ENCODE data around the gene A2M.

Gene A2M

DNA sequence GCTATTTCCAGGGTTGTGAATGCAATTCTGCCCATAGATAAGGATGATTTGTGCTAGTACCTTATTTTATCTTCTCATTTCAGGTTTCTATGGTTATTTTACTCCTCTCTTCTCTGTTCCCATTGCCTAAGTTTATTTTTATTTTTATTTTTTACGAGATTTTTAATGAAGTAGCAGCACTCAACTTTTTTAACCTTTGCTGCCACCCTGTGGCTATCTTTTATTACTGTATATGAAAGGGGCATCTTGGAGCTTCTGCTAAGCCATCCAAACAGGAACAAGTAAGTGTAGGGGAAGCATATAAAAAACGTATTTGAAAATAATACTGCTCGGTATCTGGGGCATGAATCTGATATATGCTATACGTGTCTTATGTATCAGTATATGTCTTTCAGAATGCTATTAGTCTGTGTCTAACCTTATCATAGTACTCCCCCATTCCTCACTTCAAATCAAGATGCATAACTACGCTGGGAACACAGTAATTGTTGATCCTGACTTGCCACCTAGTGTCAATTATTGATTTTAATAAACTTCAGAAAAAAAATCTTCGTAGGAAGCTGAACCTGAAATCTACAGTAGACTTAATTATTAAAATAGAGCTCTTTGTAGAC lies 66.1 kb downstream of the A2M start:
- no peak overlapping the region for H3K27ac ChIP-seq
- H3K4me3 ChIP-seq = no peak overlapping the region

DNA sequence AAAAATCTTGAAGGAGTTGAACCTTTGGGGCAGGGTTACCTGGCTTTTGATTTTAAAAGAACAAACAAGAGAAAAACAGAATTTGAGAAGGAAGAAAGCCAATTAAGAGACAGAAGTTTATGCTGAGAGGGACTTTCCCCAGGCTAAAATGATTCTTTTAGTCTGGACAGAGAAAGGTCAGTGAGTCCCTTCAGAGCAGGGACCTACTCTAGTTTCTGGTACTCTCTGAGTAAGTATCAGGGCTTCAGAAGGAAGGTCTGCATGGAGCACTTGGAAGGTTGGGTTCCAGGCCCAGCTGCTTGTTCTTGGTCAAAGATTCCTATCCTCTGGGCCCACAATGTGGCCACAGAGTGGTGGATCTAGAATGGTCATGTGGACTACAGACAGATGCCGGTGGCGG lies 66.8 kb downstream of the A2M start:
- Histone ChIP-seq H3K27ac (no peak overlapping the region), H3K4me3 (no peak overlapping the region)

GRCh38 chr12:9047105-9047504 lies 68.6 kb downstream of the A2M start:
- no peak overlapping the region for H3K27ac ChIP-seq

DNA sequence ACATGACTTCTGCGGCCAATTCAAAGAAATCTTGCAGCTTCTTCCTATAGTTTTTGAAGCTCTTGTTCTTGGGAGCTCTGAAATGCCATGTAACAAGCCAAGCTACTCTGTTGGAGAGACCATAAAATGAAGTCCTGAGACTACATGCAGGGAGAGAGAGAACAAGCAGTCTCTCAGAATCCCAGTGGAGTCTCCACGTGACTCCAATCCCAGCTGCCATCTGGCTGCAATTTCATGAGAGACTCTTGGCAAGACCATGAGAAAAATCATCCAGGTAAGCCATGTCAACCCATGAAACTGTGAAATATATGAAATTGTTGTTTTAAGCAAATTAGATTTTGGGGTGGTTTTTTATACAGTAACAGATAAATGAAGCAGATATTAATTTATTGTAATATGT lies 72.0 kb downstream of the A2M start:
- Histone ChIP-seq H3K4me3 (no peak overlapping the region), H3K27ac (no peak overlapping the region)

More at GRCh38 chr12:9047105-9047504, 68.6 kb downstream of the A2M start:
- no peak overlapping the region for H3K4me3 ChIP-seq

DNA sequence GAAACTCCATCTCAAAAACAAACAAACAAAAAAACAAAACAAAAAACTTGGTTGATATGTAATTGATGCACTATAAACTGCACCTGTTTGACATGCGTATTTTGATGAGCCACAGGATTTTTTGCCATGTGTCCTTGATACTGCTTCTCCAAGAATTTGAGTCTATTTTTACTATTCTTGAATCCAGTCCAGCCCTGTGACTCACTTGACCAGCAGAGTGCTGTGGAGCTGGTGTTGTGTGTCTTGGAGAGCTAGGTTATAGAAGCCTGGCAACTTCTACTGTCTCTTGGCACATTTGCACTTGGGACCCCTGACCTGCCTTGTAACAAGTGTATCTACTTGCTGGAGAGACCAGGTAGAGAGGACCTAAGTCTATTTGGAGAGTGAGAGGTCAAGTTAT lies 74.4 kb downstream of the A2M start:
- Histone ChIP-seq H3K27ac (peak overlapping the region in 1 of 21 experiments; percentile 6), H3K4me3 (no peak overlapping the region)

- peak overlapping the region in 1 of 21 experiments; percentile 6 for H3K27ac ChIP-seq
- no peak overlapping the region for H3K4me3 ChIP-seq
These were observed 75.1 kb downstream of the A2M start for GRCh38 chr12:9040484-9041186.

GRCh38 chr12:9039397-9039977 lies 76.2 kb downstream of the A2M start:
- Histone ChIP-seq H3K4me3 (no peak overlapping the region), H3K27ac (no peak overlapping the region)

- no peak overlapping the region for H3K4me3 ChIP-seq
- H3K27ac ChIP-seq = no peak overlapping the region
These were observed 78.3 kb downstream of the A2M start for GRCh38 chr12:9037431-9037830.

DNA sequence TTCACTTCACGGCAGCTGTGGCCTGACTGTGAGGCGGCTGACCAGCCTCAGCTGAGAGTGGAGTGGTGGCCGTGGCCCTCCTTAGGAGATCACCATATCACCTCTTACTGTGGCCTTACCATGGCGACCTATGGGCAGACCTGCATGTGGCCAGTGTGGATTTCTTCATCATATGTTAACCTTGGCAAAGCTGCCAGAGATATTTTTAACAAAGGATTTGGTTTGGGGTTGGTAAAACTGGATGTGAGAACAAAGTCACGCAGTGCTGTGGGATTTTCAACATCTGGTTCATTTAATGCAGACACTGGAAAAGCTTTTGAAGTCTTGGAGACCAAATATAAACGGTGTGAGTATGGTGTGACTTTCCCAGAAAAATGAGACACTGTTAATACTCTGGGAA lies 79.5 kb downstream of the A2M start:
- H3K27ac ChIP-seq = no peak overlapping the region
- no peak overlapping the region for H3K4me3 ChIP-seq

GRCh38 chr12:9034095-9034494 lies 81.6 kb downstream of the A2M start:
- Histone ChIP-seq H3K27ac (no peak overlapping the region), H3K4me3 (no peak overlapping the region)

DNA sequence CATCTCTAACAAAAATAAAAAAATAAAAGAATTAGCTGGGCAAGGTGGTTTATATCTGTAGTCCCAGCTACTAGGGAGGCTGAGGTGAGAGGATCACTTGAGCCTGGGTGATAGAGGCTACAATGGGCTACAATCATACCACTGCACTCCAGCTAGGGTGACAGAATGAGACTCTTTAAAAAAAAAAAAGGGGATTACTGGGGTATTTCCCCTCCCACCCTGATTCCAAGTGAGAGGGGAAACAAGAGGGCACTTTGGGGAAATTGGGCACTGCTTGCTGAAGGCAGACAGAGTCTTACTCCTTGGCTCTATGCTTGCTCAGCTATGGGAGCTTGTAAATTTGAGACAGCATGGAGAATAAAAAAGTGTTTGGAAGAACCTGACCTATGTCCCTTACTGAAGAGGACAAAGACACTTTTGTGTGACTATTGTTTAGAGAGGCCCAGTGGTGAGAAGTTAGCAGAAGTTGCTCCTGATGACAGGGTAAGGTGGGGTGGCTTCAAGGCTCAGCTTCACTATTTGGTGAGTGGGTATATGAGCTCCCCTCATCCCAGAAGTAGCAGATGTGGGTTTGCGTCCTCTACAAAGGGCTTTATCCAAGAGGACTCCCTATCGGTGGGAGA lies 82.3 kb downstream of the A2M start:
- H3K27ac ChIP-seq = no peak overlapping the region
- H3K4me3 ChIP-seq = no peak overlapping the region

DNA sequence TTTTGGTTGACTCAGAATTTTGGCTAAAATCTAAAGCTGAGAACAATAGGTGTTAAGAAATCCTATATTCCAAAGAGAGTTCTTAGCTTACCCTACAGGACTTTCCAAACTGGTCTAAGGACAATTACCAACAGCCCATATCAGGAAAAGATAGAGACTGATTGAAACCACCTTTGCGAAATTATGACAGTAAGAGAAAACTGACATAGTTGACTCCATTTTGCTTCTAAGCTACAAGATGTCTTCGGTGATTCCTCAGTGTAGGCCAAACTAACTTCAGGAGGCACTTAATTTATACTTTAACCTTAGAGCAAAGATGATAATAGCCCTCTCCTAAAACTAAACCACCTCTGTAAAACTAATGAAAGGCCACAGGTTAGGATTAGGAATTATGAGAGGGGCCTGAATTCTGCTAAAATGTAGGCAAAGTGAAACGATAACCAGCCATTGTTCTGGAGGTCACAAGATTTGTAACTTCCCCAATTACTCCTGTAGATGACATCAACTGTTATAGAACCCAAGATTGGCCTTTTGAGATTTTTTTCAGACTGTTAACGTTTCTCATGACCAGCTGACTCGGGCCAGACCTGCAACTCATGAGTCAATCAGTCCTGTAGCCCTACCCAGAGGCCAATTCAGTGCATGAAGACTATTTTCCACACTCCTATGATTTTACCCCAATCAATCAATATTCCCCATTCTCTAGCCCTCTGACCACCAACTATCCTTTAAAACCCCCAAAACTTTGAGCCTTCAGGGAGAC lies 83.3 kb downstream of the A2M start:
- H3K4me3 ChIP-seq = no peak overlapping the region
- no peak overlapping the region for H3K27ac ChIP-seq

DNA sequence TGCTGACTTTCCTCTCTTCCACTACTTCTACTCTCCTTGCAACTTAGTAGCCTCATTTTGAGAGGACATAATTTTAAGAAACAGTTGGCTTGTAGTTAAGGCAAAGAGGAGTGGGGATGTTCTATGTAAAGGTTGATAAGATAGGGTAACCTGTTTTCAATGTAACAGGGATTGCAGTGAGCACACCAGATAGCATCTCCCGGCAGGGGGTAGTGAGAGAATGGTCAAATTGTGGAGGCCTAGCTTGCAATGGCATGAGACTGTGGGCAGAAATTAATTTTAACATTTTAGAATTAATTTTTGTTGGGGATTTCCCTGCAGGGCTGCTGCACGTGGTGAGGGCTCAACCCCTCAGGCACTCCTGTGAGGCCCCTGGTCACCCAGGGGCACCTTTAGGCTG lies 84.9 kb downstream of the A2M start:
- no peak overlapping the region for H3K27ac ChIP-seq

DNA sequence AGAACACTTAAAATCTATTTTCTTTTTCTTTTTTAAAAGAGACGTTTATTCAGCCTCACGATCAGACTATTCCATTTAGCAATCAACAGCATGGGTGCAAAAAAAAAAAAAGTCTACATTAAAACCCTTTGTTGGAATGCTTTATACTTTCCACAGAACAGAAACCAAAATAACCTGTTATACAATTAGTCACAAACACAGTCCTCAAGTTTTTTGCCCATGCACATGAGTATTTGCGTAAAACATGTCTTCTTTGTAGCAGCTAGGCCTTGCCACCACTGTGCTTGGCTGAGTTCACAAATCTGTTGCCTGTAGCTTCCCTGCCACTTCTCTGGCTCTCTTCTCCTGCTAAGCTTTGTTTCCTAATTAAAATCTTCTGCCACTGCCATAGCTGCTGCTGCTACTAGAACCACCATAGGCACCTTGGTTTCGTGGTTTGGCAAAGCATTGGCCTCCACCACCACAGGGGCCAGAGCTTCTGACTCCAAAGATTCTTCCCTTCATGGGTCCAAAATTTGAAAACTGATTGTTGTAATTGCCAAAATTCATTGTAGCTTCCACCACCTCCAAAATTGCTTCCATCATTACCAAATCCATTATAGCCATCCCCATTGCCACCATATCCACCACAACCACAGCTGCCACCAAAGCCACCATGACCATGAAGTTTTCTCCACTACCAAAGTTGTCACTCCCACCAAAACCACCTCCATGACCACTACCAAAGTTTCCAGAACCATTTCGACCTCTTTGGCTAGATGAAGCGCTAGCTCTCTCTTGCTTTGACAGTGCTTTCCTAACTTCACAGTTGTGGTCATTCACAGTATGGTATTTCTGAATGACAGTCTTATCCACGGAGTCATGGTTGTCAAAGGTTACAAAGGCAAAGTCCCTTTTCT lies 88.3 kb downstream of the A2M start:
- Histone ChIP-seq H3K4me3 (no peak overlapping the region), H3K27ac (peak overlapping the region in 1 of 21 experiments; percentile 82)

More for the DNA sequence above, 84.9 kb downstream of the A2M start:
- no peak overlapping the region for H3K4me3 ChIP-seq

DNA sequence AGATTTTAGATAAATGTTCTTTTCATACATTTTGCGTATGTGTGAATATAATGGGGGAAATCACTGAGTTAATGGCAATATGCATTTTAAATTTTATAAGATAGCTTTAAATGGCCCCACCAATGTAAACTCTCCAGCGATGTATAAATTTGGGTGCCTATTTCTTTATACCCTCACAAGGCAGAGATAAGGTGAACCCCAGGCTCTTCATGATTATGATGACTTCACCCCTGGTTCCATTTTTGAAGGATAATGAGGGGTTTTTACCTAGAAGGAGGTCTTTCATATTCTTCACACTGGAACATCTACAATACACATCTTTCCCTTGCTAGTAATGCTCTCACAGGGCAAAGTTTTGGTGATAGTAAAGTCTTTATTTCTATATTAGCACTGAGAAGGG lies 91.2 kb downstream of the A2M start:
- Histone ChIP-seq H3K27ac (peak overlapping the region in 6 of 21 experiments; percentile 17 to 82 (median 60)), H3K4me3 (no peak overlapping the region)

DNA sequence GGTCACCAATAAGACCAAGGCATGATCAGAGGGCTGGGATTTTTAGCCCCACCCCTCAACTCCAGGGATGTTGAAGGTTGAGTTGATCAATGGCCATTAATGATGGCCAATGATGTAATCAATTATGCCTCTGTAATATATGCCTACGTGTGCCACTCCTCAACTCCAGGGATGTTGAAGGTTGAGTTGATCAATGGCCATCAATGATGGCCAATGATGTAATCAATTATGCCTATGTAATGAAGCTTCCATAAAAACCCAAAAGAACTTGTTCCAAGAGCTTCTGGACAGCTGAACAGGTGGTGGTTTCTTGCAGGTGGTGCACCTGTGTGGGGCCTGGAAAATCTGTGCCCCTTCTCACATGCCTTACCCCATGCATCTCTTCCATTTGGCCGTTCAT lies 93.1 kb downstream of the A2M start:
- peak overlapping the region in 1 of 21 experiments; percentile 13 for H3K27ac ChIP-seq
- H3K4me3 ChIP-seq = no peak overlapping the region

Data from skin epidermis (tissue), 12 donors.